ENCODE measurements around the gene SIRPB1. TPM values are rescaled to one million over a fixed set of nuclear protein-coding genes. Genes with fewer than 3 reads are reported as not detected.
A peak's percentile ranks its signal among the peaks of the same experiment; 100 is the strongest.

The SIRPB1 gene
- total RNA-seq, 4 donors from 2014 or later = 0.30 to 2.6 (median 0.42) TPM; not detected in 1

- no peak for TF ChIP-seq CTCF (IDR thresholded peaks at IDR 0.05)
- TF ChIP-seq POLR2A (IDR thresholded peaks at IDR 0.05) = no peak
- intact Hi-C loops (cut with DNase I; ENCODE audit: low total_unique reads) = no loop called here
- DNase-seq (ENCODE audit: low spot score in 2 of 2) = no peak
- no peak overlapping the region for H3K4me3 ChIP-seq (ENCODE audit: low read depth, poor library complexity, severe bottlenecking)
Measured at GRCh38 chr20:1654996-1655395, 35.2 kb upstream of the SIRPB1 start.

- intact Hi-C loops (cut with DNase I; ENCODE audit: low total_unique reads) = no loop called here
- H3K4me3 ChIP-seq (ENCODE audit: low read depth, poor library complexity, severe bottlenecking) = no peak overlapping the region
- no peak for TF ChIP-seq CTCF (IDR thresholded peaks at IDR 0.05)
- TF ChIP-seq POLR2A (IDR thresholded peaks at IDR 0.05) = no peak
- WGBS, 2 donors = 70 to 74% methylated on average over 3 of the region's 3 CpGs
- DNase-seq (ENCODE audit: low spot score in 2 of 2) = no peak
Measured at GRCh38 chr20:1652960-1653359, 33.2 kb upstream of the SIRPB1 start.

GRCh38 chr20:1652104-1652503 lies 32.3 kb upstream of the SIRPB1 start:
- WGBS, 2 donors = 61 to 75% methylated on average over 1 of the region's 1 CpG
- intact Hi-C loops (cut with DNase I; ENCODE audit: low total_unique reads) = no loop called here
- TF ChIP-seq POLR2A (IDR thresholded peaks at IDR 0.05) (no peak), CTCF (IDR thresholded peaks at IDR 0.05) (no peak)

GRCh38 chr20:1651268-1652058 lies 31.7 kb upstream of the SIRPB1 start:
- intact Hi-C loops (cut with DNase I; ENCODE audit: low total_unique reads) = no loop called here
- 64 to 77% methylated on average over 3 of the region's 3 CpGs for WGBS, 2 donors
- no peak overlapping the region for H3K4me3 ChIP-seq (ENCODE audit: low read depth, poor library complexity, severe bottlenecking)
- peak in 1 of 2 donors; percentile 3 for DNase-seq (ENCODE audit: low spot score in 2 of 2)
- TF ChIP-seq CTCF (IDR thresholded peaks at IDR 0.05) = no peak
- no peak for TF ChIP-seq POLR2A (IDR thresholded peaks at IDR 0.05)

More at GRCh38 chr20:1652104-1652503, 32.3 kb upstream of the SIRPB1 start:
- no peak overlapping the region for H3K4me3 ChIP-seq (ENCODE audit: low read depth, poor library complexity, severe bottlenecking)
- peak in 1 of 2 donors; percentile 26 for DNase-seq (ENCODE audit: low spot score in 2 of 2)

- no peak overlapping the region for H3K4me3 ChIP-seq (ENCODE audit: low read depth, poor library complexity, severe bottlenecking)
- WGBS, 2 donors = 56 to 69% methylated on average over 5 of the region's 5 CpGs
Measured at GRCh38 chr20:1648101-1648500, 28.3 kb upstream of the SIRPB1 start.

More at GRCh38 chr20:1648101-1648500, 28.3 kb upstream of the SIRPB1 start:
- TF ChIP-seq CTCF (IDR thresholded peaks at IDR 0.05) (no peak), POLR2A (IDR thresholded peaks at IDR 0.05) (no peak)
- intact Hi-C loops (cut with DNase I; ENCODE audit: low total_unique reads) = no loop called here
- DNase-seq (ENCODE audit: low spot score in 2 of 2) = peak in 1 of 2 donors; percentile 37
